H9 (cell line): ENCODE data around the gene SLC9A9. TPM values are rescaled to one million over a fixed set of nuclear protein-coding genes. Genes with fewer than 3 reads are reported as not detected.

ENCODE experiments used
- DNase-seq: peaks from one replicate; pipeline ENCODE4 v3.0.0-alpha.2; 2017
- H2AFZ ChIP-seq: one replicate; pipeline ENCODE4 v1.6.1; 2013; ENCODE audit warnings: mild to moderate bottlenecking, low read length, control low read depth, moderate library complexity
- H2AK5ac ChIP-seq: 2 replicates; pipeline ENCODE4 v1.6.1; 2013; ENCODE audit warnings: low read length, control low read depth, mixed read lengths; ENCODE audit not compliant: insufficient read length
- H2BK120ac ChIP-seq: one replicate; pipeline ENCODE4 v1.6.1; 2013; ENCODE audit warnings: low read depth, mild to moderate bottlenecking, low read length, control low read depth, inconsistent platforms; ENCODE audit not compliant: poor library complexity, severe bottlenecking
- H2BK12ac ChIP-seq: 2 replicates; pipeline ENCODE4 v1.6.1; 2013; ENCODE audit warnings: low read length, control low read depth, mixed read lengths, low read depth; ENCODE audit not compliant: insufficient read length
- H2BK15ac ChIP-seq: 2 replicates; pipeline ENCODE4 v1.6.1; 2013; ENCODE audit warnings: low read depth, low read length, control low read depth
- H2BK20ac ChIP-seq: one replicate; pipeline ENCODE4 v1.6.1; 2013; ENCODE audit warnings: low read depth, mild to moderate bottlenecking, low read length, control low read depth, inconsistent platforms; ENCODE audit not compliant: poor library complexity, severe bottlenecking
- H2BK5ac ChIP-seq: 2 replicates; pipeline ENCODE4 v1.6.1; 2013; ENCODE audit warnings: low read length, control low read depth, mixed read lengths; ENCODE audit not compliant: insufficient read length
- H3K14ac ChIP-seq: 2 replicates; pipeline ENCODE4 v1.6.1; 2013; ENCODE audit warnings: low read length, control low read depth; ENCODE audit not compliant: insufficient read depth
- H3K18ac ChIP-seq: 2 replicates; pipeline ENCODE4 v1.6.1; 2013; ENCODE audit warnings: low read depth, mild to moderate bottlenecking, mixed read lengths, low read length, control low read depth; ENCODE audit not compliant: insufficient read length
- H3K23ac ChIP-seq: 2 replicates; pipeline ENCODE4 v1.6.1; 2013; ENCODE audit warnings: low read length, control low read depth, mixed read lengths, low read depth; ENCODE audit not compliant: insufficient read length
- H3K23me2 ChIP-seq: 2 replicates; pipeline ENCODE4 v1.6.1; 2013; ENCODE audit warnings: low read depth, mild to moderate bottlenecking, mixed read lengths, low read length, control low read depth; ENCODE audit not compliant: insufficient read length, poor library complexity, severe bottlenecking
- H3K27ac ChIP-seq: 2 replicates; pipeline ENCODE4 v1.5.1; 2013; ENCODE audit warnings: low read length, control low read depth, mixed read lengths, low read depth; ENCODE audit not compliant: insufficient read length
- H3K27me3 ChIP-seq: 2 replicates; pipeline ENCODE4 v1.6.1; 2013; ENCODE audit warnings: low read length, control low read depth, inconsistent platforms; ENCODE audit not compliant: insufficient read depth
- H3K4ac ChIP-seq: 2 replicates; pipeline ENCODE4 v1.6.1; 2013; ENCODE audit warnings: low read depth, mild to moderate bottlenecking, control low read depth, inconsistent platforms, low read length, moderate library complexity
- H3K4me1 ChIP-seq: 2 replicates; pipeline ENCODE4 v1.6.1; 2013; ENCODE audit warnings: low read length, control low read depth, inconsistent platforms; ENCODE audit not compliant: insufficient read depth
- H3K4me2 ChIP-seq: 2 replicates; pipeline ENCODE4 v1.6.1; 2013; ENCODE audit warnings: low read length, control low read depth, mixed read lengths; ENCODE audit not compliant: insufficient read length, insufficient read depth
- H3K56ac ChIP-seq: 2 replicates; pipeline ENCODE4 v1.6.1; 2013; ENCODE audit warnings: low read depth, mild to moderate bottlenecking, mixed read lengths, low read length, control low read depth; ENCODE audit not compliant: insufficient read length
- H3K79me1 ChIP-seq: 2 replicates; pipeline ENCODE4 v1.6.1; 2013; ENCODE audit warnings: low read depth, mild to moderate bottlenecking, moderate library complexity, low read length, control low read depth, inconsistent platforms; ENCODE audit not compliant: insufficient read depth, poor library complexity, severe bottlenecking
- H3K79me2 ChIP-seq: 2 replicates; pipeline ENCODE4 v1.6.1; 2013; ENCODE audit warnings: low read length, control low read depth, inconsistent platforms; ENCODE audit not compliant: insufficient read depth
- H3K9ac ChIP-seq: 2 replicates; pipeline ENCODE4 v1.6.1; 2013; ENCODE audit warnings: low read length, control low read depth, mixed read lengths; ENCODE audit not compliant: insufficient read length; ENCODE audit errors: extremely low read depth
- H3K9me3 ChIP-seq: one replicate; pipeline ENCODE4 v1.6.1; 2013; ENCODE audit warnings: low read depth, low read length, inconsistent platforms; ENCODE audit not compliant: control insufficient read depth
- H3T11ph ChIP-seq: one replicate; pipeline ENCODE4 v1.6.1; 2013; ENCODE audit warnings: mild to moderate bottlenecking, low read length, control low read depth, inconsistent platforms
- H4K20me1 ChIP-seq: one replicate; pipeline ENCODE4 v1.6.1; 2013; ENCODE audit not compliant: control insufficient read depth, insufficient read length, insufficient read depth
- H4K5ac ChIP-seq: 2 replicates; pipeline ENCODE4 v1.6.1; 2013; ENCODE audit warnings: low read depth, mild to moderate bottlenecking, mixed read lengths, low read length, control low read depth; ENCODE audit not compliant: insufficient read length
- H4K8ac ChIP-seq: replicated peaks from 2 replicates; pipeline ENCODE4 v1.6.1; 2013; ENCODE audit warnings: low read length, control low read depth, mixed read lengths, low read depth; ENCODE audit not compliant: insufficient read length
- H4K91ac ChIP-seq: 2 replicates; pipeline ENCODE4 v1.6.1; 2013; ENCODE audit warnings: low read depth, mild to moderate bottlenecking, moderate library complexity, mixed read lengths, low read length, control low read depth; ENCODE audit not compliant: insufficient read length
- H3K27ac Mint-ChIP-seq, 3 experiments: 2 replicates in 2 of 3; 3 replicates in 1 of 3; pipeline ENCODE4 v1.8.0; 2020 to 2021; ENCODE audit warnings: mixed read lengths in 3 of 3, mild to moderate bottlenecking in 1 of 3, moderate library complexity in 1 of 3
- H3K27me3 Mint-ChIP-seq: 2 replicates; pipeline ENCODE4 v1.8.0; 2021; ENCODE audit warnings: low read depth, mild to moderate bottlenecking, moderate library complexity, mixed read lengths
- H3K36me3 Mint-ChIP-seq, 3 experiments: 2 replicates in 2 of 3; 3 replicates in 1 of 3; pipeline ENCODE4 v1.8.0; 2020 to 2021; ENCODE audit warnings: low read depth in 3 of 3, mixed read lengths in 3 of 3; ENCODE audit not compliant: insufficient read depth in 1 of 3
- H3K4me1 Mint-ChIP-seq, 2 experiments: 2 replicates each; pipeline ENCODE4 v1.8.0; 2020; ENCODE audit warnings: mixed read lengths in 2 of 2
- H3K4me3 Mint-ChIP-seq, 2 experiments: 2 replicates in 1 of 2; 3 replicates in 1 of 2; pipeline ENCODE4 v1.8.0; 2020 to 2021; ENCODE audit warnings: mild to moderate bottlenecking in 2 of 2, mixed read lengths in 2 of 2, moderate library complexity in 1 of 2
- H3K9me3 Mint-ChIP-seq, 2 experiments: 2 replicates in 1 of 2; 3 replicates in 1 of 2; pipeline ENCODE4 v1.8.0; 2020; ENCODE audit warnings: mild to moderate bottlenecking in 2 of 2, mixed read lengths in 2 of 2, moderate library complexity in 1 of 2
- CTCF ChIP-seq: fragments of 200-600 bp; sonication (generic); conservative IDR thresholded peaks from 3 replicates; pipeline ENCODE4 v1.8.0; 2021; ENCODE audit warnings: antibody characterized with exemption, mild to moderate bottlenecking
- total RNA-seq: library from RNA; stranded (reverse); gene quantifications from 2 replicates; pipeline ENCODE4 v1.2.1, GENCODE V29; 2021

SLC9A9 gene
- total RNA-seq, 1 experiment from 2014 or later, result 0.35 TPM

DNA sequence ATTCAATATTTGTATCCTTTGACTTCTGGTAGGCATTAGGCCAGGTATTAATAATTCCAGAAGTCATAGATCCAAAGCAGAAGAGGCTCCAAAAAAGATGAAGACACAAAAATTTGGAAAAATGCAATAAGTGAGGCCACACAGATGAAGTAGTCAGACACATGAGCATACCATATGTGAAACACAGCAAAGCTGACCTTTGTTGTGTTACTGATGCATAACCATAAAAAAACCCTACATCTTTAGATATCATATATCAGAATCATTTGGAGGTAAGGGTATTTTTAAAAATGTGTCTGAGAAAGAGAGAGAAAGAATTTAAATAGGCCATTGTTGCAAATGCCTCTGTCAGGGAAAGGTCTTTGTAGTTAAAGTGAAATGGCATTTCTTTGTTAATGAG is 314.9 kb downstream of the SLC9A9 start:
- no peak overlapping the region for H3K14ac ChIP-seq
- H2BK12ac ChIP-seq, result no peak overlapping the region
- no peak overlapping the region for H2AFZ ChIP-seq
- no peaks in the 10 kb centered on the region for H3K9me3 ChIP-seq
- Mint-ChIP-seq H3K36me3 (no peaks in the 10 kb centered on the region; a peak in 1 of 7 replicates), H3K4me1 (no peaks in the 10 kb centered on the region; a peak in 1 of 4 replicates), H3K27me3 (no peaks in the 10 kb centered on the region; the same call in 1 of the 2 replicates), H3K4me3 (no peak overlapping the region), H3K27ac (no peak overlapping the region), H3K9me3 (no peaks in the 10 kb centered on the region)
- no peak overlapping the region for H3K27ac ChIP-seq
- H3K4ac ChIP-seq, result no peak overlapping the region
- no peak overlapping the region for H3K56ac ChIP-seq
- H2BK15ac ChIP-seq, result no peak overlapping the region
- no peak overlapping the region for H3K23ac ChIP-seq
- H2BK20ac ChIP-seq, result no peak overlapping the region
- no peaks in the 10 kb centered on the region for H3K23me2 ChIP-seq
- H4K91ac ChIP-seq, result no peak overlapping the region
- no peaks in the 10 kb centered on the region for H4K20me1 ChIP-seq
- no peak overlapping the region for H2BK5ac ChIP-seq
- H2AK5ac ChIP-seq, result no peak overlapping the region
- H3K4me1 ChIP-seq, result no peaks in the 10 kb centered on the region
- H4K8ac ChIP-seq, result no peak overlapping the region
- H2BK120ac ChIP-seq, result no peak overlapping the region
- no peak for DNase-seq
- H3K79me1 ChIP-seq, result no peaks in the 10 kb centered on the region
- H3K79me2 ChIP-seq, result no peaks in the 10 kb centered on the region
- no peak overlapping the region for H3K9ac ChIP-seq
- no peaks in the 10 kb centered on the region for H3K27me3 ChIP-seq
- no peak overlapping the region for H3K4me2 ChIP-seq
- H4K5ac ChIP-seq, result no peak overlapping the region
- H3K18ac ChIP-seq, result no peak overlapping the region
- no peak for TF ChIP-seq CTCF
- H3T11ph ChIP-seq, result no peak overlapping the region
